Fibroblast of upper back skin (primary cell): Measurements from ENCODE around the gene LRRC2.
"Not testable (repeated sequence)": the region's sequence is repeated elsewhere in the genome, so short reads cannot be mapped to it uniquely, and the experiment has no call there.

ENCODE experiments used
- DNase-seq: peaks from one replicate; pipeline ENCODE4 v3.0.0-alpha.2; 2013

LRRC2 gene, protein sequence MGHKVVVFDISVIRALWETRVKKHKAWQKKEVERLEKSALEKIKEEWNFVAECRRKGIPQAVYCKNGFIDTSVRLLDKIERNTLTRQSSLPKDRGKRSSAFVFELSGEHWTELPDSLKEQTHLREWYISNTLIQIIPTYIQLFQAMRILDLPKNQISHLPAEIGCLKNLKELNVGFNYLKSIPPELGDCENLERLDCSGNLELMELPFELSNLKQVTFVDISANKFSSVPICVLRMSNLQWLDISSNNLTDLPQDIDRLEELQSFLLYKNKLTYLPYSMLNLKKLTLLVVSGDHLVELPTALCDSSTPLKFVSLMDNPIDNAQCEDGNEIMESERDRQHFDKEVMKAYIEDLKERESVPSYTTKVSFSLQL

DNA sequence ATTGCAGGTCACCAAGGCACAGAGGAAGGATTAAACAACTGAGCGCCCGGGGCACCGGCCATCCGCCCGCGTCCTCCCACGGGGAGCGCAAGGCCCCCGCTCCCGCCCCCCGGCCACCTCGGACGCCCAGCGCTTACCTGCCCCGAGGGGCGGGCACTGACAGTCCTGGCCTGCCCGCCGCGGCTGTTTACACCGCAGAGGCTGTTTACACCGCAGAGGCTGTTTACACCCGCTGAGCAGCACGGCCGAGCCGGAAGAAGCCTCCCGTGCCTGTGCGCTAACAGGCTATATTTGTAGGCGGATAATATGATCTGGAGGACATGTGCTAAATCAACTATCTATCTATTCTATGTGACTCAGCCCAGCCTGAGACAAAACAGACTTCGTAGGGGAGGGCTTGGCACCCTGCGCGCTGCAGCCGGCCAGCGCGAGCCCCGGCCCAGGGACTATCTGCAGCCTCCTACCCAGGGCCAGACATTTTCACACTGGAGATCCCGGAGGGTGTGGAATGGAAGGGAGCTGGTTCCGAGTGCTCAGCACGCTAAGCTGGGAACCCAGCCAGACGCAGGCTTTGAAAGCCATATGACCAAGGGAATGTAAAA is at the start of gene LRRC2:
Gene LRRC2, minus strand, starts transcription at position 263 of the 602 bp plus-strand sequence. CDS start 14,711 bp downstream, outside the sequence.
- peak; percentile 71 for DNase-seq

- DNase-seq: no peak
Measured at GRCh38 chr3:46615050-46615775, 49.1 kb upstream of the LRRC2 start.

DNA sequence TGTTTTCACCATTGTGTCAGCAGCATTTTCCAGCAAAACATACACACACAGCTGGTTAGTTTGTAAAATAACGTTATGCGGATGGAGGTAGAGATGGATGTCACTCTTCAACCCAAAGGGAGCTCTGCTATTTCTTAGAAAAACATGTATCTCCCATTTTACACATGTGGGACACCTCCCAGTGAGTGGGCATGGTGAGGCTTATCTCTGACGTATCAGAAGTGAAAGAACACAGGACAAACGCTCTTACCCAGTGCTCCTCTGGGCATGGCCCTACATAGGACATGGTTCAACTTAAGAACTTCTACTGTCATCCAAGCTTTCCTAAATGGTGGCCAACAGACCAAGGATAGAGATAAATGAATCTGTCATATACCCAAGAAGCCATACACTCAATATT is 48.3 kb upstream of the LRRC2 start:
- no peak for DNase-seq

DNA sequence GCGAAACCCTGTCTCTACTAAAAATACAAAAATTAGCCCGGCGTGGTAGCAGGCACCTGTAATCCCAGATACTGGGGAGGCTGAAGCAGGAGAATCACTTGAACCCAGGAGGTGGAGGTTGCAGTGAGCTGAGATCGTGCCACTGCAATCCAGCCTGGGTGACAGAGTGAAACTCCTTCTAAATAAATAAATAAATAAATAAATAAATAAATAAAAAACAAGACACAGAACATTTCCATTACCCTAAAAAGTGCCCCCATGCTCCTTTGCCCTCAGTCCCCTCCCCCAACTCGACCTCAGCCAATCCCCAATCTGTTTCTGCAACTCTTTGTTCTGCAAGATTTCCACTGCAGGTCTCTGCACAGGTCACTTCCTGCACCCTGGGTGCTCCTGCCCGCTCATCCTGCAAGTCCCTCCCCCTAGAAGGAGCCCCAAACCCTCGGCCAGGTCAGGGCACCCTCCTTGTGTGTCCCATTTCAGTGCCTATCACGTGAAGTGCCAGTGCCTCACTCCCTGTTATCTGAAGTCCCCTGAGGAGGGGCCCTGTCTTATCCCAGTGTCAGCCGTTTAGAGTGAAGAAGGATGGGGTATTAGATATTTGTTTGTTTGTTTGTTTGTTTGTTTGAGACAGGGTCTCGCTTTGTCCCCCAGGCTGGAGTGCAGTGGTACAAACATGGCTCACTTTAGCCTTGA is 47.4 kb upstream of the LRRC2 start:
- DNase-seq: no peak

DNA sequence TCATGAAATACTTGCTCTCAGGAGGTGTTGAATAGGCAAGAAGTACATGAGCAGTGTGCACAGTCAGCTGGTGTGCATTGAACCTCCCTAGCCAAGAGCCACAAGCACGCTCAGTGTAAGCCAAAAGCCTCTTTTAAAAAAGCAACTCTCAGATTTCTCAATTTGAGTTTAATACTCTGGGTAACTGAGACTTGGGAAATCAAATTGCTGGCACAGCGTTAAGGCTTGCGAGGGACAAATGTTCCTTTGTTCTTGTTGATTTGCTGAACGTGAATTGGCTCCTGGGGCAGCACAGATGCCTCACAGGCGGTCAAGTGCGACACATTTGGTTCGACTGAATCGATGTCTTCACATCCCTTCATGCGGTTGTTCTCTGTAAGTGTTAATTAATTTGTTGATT is 46.2 kb upstream of the LRRC2 start, which contains the start of gene FAM240A:
Gene FAM240A, plus strand, starts transcription at position 202 of the 400 bp plus-strand sequence. Its CDS starts 159 bp downstream, at position 361.
- DNase-seq: no peak

DNA sequence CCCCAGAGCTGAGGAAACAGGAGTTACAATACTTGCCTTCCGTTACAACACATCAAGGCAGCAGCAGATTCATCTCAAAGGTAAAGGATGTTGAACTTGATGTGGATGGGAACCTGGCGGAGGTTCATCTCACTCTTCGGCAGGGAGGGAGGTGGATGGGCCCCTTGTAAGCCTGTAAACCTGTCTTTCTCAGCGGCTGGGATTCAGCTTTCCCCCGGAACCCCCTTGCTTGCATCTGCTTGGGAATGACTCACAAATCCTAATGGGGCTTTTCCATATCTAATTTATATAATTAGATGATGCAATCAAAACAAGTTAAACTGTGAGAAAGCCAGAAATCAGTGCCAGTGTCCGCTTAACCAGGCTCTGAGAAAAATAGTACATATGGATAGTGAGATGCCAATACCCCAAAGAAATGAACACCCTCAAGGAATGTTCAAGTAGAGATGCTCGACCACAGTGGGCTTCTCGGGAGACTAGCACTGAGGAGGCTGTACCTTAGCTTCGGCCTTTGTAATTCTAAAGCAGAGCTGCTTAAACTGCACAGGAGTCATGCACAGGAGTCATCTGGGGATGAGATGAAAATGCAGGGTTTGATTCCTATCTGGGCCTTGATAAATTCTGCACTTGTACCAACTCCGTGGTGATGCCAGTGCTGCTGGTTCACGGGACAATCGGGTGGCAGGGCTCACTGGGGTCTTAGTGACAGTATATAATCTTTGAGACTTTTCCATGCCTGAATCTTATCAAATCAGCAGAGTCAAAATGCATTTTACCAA is 44.0 kb upstream of the LRRC2 start:
- no peak for DNase-seq

DNA sequence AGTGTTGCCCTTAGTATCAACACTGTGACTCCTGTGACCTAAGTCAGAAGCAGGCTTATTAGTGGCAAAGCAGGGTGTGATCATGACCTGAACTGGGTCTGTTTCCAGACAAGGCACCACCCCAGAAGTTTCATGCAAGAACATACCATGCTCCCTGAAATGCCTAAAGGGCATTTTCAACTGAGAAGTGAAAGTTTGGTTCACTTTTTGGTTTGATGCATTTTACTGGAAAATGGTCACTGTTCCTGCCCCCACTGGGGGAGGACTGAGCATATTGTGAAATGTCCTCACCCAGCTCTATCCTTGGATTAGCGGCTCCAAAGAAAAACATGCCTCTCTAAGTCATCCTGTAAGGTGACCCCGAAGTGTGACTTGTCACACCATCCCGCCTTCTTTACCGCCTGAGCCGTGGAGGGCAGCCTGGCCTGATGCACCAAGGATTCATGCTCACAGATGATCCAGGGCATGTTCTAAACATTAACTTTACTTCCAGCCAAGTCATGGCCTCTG is 43.2 kb upstream of the LRRC2 start:
- DNase-seq: no peak

GRCh38 chr3:46607603-46608028 is 41.5 kb upstream of the LRRC2 start:
- DNase-seq: peak; percentile 12

DNA sequence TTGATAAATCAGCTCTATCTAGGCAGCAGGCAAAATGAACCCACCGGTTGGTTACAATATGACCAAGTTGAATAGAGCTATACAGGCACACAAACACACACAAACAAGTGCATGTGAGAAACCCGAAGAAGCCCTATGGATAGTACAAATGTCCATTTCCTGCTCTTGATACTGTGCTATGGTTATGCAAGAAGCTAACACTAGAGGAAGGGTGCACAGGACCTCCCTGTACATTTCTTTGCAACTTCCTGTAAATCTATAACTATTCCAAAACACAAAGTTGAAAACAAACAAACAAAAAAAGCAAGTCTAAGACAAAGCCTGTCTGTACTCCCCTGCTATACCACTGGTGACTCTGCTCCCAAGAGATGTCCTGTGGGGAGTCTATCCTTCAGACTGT is 38.0 kb upstream of the LRRC2 start:
- DNase-seq: no peak

DNA sequence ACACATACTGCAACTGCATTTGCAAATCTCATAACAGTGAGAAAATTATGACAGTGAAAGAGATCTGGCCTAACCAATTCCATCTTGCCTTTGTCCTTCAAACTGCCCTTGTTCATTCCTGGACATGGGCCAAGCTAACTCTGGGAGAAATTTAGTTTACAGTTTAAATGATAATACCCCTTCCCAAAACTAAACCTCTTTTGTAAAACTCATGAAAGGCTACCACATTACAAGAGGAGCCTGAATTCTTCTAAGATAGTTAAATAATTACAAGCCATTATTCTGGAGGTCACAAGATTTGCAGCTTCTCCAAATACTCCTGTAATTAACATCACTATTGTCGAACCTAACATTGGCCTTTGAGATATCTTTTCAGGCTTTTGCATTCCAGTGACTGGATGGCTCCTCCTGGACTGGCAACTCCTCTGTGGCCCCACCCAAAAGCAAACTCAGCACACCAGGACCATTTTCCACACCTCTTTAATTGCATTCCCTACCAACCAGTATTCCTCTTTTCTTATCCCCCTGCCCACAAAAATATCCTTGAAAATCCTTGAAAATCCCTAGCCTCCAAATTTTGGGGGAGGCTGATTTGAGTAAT is 37.4 kb upstream of the LRRC2 start:
- no peak for DNase-seq

- no peak for DNase-seq
Measured at GRCh38 chr3:46599590-46599989, 33.5 kb upstream of the LRRC2 start.

DNA sequence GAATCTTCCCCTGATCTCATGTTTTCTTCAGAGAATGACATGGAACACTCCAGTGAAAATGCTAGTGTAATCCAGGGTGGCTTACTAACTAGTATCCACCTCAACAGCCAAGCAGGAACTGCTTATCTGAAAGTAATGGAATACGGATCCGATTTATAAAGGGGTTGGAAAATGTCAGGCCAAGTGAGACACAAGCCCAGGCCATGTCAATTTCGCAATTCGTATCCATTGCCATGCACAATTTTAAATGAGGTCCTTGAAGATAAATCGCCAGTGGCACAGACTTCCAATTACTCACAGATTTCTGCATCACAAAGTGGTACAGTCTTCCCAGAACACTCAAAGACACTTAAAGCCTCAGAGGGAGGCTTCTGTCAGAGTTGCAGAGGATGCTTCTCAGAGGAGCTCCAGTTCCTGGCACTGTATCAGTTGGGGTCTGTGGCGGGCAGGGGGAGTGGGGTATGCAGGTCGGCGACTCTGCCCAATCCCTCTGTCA is 29.8 kb upstream of the LRRC2 start:
- DNase-seq: no peak

GRCh38 chr3:46594723-46595122 is 28.6 kb upstream of the LRRC2 start:
- no peak for DNase-seq

DNA sequence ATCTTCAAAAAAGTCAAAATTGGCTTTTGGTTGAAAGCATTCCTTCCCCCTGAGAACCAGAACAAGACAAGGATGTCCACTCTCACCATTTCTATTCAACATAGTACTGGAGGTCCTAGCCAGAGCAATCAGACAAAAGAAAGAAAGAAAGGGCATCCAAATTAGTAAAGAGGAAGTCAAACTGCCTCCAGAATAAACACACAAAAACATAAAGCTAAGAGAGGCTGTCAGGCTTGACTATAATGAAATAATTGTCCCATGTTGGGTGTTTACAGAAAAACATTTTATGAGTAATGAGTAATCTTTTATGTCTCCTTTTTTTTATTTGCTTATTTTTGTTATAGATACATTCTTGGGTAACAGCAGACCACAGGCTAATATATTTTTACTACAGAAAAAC is 27.9 kb upstream of the LRRC2 start:
- no peak for DNase-seq

GRCh38 chr3:46593274-46593862 is 27.3 kb upstream of the LRRC2 start:
- DNase-seq: no peak

DNA sequence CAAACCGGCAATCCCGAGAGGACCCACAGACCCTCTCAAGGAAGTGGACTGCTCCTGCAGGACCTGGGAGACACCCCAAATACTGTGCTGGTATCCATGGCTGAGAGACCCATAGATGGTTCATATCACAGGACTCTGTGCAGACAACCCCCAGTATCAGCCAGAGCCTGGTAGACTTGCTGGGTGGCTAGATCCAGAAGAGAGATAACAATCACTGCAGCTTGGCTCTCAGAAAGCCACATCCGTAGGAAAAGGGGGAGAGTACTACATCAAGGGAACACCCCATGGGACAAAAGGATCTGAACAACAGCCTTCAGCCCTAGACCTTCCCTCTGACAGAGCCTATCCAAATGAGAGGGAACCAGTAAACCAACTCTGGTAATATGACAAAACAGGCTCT is 21.2 kb upstream of the LRRC2 start:
- DNase-seq: not testable (repeated sequence)

GRCh38 chr3:46586738-46587246 is 20.7 kb upstream of the LRRC2 start:
- no peak for DNase-seq

DNA sequence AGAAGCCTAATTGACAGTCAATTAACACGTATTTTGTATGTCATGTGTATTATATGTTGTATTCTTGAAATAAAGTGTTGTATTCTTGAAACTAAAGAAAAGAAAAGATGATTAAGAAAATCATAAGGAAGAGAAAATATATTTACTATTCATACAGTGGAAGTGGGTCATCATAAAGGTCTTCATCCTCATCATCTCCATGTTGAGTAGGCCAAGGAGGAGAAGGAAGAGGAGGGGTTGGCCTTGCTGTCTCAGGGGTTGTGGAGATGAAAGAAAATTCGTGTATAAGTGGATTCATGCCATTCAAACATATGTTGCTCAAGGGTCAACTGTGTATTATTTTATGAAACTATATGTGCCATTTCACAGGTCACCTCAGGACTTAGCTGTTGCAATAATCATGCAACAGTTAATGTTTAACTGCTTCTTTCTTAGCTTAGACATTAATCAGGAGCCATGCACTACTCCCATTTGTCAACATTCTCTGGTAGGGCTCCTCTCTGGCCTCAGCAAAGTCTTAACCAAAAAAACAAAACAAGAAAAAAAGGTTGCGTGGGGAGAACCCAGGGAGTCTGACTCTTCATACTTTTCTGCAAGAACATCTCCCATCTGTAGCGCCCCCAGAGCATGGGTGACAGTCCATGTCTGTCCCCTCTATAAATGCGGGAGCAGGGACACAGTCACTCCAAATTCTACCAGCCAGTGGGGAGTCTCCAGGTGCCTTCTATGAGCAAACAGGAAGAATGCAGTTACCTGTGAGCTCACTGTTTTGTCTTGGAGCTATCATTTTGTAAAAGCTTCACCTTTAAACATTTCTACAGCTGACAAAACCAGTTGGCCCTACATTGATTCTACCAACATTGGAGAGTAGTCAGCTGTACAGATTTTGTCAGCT is 19.9 kb upstream of the LRRC2 start:
- no peak for DNase-seq

GRCh38 chr3:46584598-46585467 is 18.7 kb upstream of the LRRC2 start:
- DNase-seq: no peak
